A375 (cell line): ENCODE measurements around the gene TAF12. TPM values are rescaled to one million over a fixed set of nuclear protein-coding genes. Genes with fewer than 3 reads are reported as not detected.

Source experiments
- small RNA-seq: library from RNA; depleted of rRNA; stranded (forward); fragments of <200 nt; gene quantifications from one replicate; pipeline ENCODE3, GENCODE V24; 2014
- total RNA-seq: library from RNA; depleted of rRNA; stranded (reverse); fragments of >200 nt; shearing (Covaris generic); gene quantifications from 2 replicates; pipeline ENCODE4 v1.2.3, GENCODE V29; 2014; rRNA removed

The TAF12 gene, protein sequence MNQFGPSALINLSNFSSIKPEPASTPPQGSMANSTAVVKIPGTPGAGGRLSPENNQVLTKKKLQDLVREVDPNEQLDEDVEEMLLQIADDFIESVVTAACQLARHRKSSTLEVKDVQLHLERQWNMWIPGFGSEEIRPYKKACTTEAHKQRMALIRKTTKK
- total RNA-seq, result 40.2 and 46.8 TPM in 2 replicates

DNA sequence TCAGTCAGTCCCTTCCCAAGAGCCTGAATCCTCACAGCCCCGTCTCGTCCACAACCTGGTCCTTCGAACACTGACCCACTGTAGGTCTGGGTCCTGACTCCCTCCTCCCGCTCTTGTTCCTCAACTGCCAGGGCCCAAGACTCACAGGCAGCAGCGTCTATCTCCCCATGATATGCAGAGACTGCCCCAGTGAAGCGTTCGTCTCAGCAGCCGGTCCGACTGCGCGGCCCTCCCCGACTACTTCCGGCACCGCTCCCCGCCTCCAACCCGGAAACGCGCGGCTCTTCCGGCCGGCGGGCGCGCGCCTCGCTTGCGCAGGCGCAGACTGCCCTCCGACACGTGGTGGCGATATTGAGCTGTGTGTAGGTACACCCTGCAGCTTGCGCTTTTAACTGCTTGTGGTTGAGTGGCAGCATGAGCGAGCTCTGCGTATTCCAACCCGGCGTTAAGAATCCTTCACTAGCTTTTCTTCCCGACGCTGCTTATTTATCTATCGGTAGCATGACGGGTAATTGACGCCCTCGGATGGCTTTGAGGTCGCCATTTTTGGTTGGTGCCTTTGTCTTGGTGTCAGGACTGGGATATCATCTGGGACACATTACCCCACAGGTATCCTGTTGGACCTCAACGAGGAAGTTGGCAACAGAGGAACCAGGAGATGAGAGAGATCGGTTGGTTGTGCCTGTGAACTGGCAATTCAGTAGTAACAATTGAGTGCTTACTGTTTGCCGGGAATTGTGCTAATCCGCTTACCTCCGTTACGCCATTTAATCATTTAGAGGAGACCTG is at the start of gene TAF12:
Gene TAF12 (minus strand): TSS at position 221 of the 789 bp plus-strand sequence. CDS start 20,986 bp downstream, outside the sequence.

DNA sequence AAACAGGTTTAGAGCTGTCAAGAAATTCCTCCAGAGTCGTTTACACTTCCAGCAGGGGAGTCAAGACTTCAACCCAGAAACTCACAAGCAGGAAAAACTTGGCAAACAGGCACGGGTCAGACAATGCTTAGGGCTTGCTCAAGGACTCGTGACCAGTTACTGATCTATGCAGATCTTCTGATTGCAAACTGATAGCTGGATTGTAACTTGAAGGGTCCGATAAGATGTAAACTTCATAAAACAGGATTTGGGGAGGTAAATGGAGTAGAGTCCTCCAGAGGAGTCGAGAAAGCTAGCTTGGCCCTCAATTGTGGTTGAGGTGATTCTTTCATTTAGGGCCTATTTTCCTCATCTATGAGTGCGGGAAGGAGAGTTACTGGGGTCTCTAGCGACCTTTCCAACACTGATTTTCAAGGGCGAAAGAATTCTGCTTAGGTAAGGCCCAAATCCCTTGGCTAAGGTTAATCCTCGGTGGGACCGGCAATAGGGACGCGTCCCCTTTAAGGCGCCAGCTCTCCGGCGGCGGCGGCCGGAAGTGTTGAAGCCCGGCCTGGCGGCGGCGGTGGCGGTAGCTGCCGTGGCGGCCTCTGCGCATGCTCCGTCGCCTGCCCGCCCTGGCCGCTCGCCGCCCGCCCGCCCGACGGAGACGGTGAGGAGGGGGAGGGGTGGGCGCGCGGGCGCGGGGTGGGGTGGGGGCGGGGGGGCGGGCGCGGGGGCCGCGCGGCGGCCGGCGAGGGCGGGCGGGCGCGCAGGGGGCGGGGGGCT is 25.5 kb upstream of the TAF12 start, which contains the start of gene GMEB1:
Gene GMEB1 (plus strand): TSS at position 594 of the 765 bp plus-strand sequence. CDS start 14,829 bp downstream, outside the sequence.

DNA sequence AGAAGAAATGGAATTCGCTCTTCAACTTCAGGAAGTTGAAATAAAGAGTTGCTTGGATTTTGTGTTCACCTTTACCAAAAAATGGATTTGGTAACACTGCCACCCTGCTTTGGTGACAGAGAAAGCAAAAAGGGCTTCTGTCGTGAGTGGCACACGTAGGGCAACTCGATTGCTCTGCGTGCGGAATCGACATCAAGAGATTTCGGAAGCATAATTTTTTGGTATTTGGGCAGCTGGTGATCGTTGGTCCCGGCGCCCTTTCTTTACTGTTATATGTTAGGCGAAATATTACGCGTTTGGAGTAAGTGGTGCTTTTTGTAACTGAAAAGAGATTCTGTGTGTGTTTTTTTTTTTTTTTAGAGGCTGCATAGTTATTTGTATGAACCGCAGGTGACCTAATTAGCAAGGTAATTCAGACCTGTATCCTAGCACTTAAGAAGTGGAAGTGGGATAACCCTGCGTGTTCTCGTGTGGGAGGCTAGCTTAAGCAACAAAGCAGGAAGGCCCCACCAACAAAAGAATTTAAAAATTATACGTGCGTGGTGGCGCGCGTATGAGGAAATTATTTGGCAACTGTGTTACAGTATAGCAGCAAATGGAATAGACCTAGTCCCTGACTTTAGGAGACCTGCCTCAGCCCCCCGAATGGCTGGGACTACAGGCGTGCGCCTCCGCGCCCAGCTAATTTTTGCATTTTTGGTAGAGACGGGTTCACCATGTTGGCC is 5.8 kb upstream of the TAF12 start, which contains the start of gene RNU11:
Gene RNU11 (plus strand): TSS at position 127 of the 725 bp plus-strand sequence.

DNA sequence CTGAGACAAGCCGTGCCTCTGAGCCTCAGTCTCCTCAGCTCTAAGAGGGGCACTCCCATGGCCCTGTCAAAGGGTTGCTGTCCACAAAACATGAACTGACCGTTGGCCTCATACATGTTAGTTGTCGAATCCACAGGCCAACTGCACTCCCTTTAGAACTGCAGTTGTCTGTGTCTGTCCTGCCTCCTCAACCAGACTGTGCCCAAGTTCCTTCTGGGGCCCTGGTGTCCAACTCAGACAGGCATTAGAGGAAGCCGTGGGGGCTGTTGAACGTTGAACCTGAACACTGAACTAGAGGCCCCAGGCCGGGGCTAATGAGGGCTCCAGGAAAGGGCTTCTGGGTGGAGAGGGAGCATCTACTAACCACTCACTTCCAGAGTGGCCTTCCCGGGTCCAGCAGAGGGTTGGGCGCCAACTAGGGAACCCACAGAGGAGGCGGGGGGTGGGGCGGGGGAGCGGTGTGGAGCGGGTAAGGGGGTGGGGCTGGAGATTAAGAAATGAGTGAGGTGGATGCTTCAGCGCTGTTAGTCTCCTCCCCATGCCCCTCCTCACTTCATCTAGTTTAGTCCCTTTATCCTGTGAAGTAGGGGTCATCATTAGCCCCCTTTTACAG is 51.1 kb downstream of the TAF12 start, which contains the start of gene RAB42:
Gene RAB42 (plus strand): TSS at position 558 of the 613 bp plus-strand sequence. CDS start 247 bp downstream, outside the sequence.

Small RNAs within 50 kb of the gene (small RNA-seq; reads per million reads assigned to genes)
- not detected for gene RF00422
- gene RNU11, result not detected
- gene SNORA16A, result not detected
- not detected for gene SNORA44
- not detected for gene SNORA61
- gene SNORD99, result 16,344 reads per million, percentile 100 among the genes with 10 or more reads in this experiment

Other genes starting within 250 kb of the TAF12 start
- gene RCC1, start 137.0 kb downstream of the TAF12 start, total RNA-seq, result 79.6 and 80.3 TPM in 2 replicates
- 24.7 and 28.3 TPM in 2 replicates for gene TRNAU1AP, start 90.0 kb downstream of the TAF12 start, total RNA-seq
- gene RAB42, start 50.8 kb downstream of the TAF12 start, total RNA-seq, result 0.27 TPM in 1 of 2 replicates, not detected in the other
- not detected in 2 replicates for gene RNU11, start 5.5 kb upstream of the TAF12 start, total RNA-seq
- gene GMEB1, start 25.7 kb upstream of the TAF12 start, total RNA-seq, result 6.7 and 8.6 TPM in 2 replicates
- gene YTHDF2, start 93.9 kb upstream of the TAF12 start, total RNA-seq, result 59.2 TPM in 2 replicates
- gene OPRD1, start 169.1 kb upstream of the TAF12 start, total RNA-seq, result 6.7 and 6.9 TPM in 2 replicates